HG03439 (cell line): ENCODE measurements around the gene FUNDC1.
"Not testable (repeated sequence)": the region's sequence is repeated elsewhere in the genome, so short reads cannot be mapped to it uniquely, and the experiment has no call there.

Experiments used
- ATAC-seq: cut with Tn5 transposase; IDR thresholded peaks from one replicate; pipeline ENCODE4 v1.9.1; 2021; ENCODE audit warnings: mild to moderate bottlenecking, moderate library complexity; ENCODE audit not compliant: unreplicated experiment

Gene FUNDC1

GRCh38 chrX:44542567-44543325 is at the start of gene FUNDC1:
Gene FUNDC1, minus strand, starts transcription at chrX:44542859. Its CDS starts 27 bp downstream, at chrX:44542832.
- ATAC-seq: peak; percentile 99

GRCh38 chrX:44585866-44586265 is 43.2 kb upstream of the FUNDC1 start:
- ATAC-seq: no peak

GRCh38 chrX:44580466-44580865 is 37.8 kb upstream of the FUNDC1 start:
- no peak for ATAC-seq

- ATAC-seq: no peak
Measured at GRCh38 chrX:44572340-44572938, 29.8 kb upstream of the FUNDC1 start.

- no peak for ATAC-seq
Measured at GRCh38 chrX:44570522-44570921, 27.9 kb upstream of the FUNDC1 start.

GRCh38 chrX:44569122-44569521 is 26.5 kb upstream of the FUNDC1 start:
- no peak for ATAC-seq

- ATAC-seq: no peak
Measured at GRCh38 chrX:44568196-44568595, 25.5 kb upstream of the FUNDC1 start.

- ATAC-seq: not testable (repeated sequence)
Measured at GRCh38 chrX:44561896-44562295, 19.2 kb upstream of the FUNDC1 start.

GRCh38 chrX:44550563-44550962 is 7.9 kb upstream of the FUNDC1 start:
- no peak for ATAC-seq

- ATAC-seq: not testable (repeated sequence)
Measured at GRCh38 chrX:44545454-44545853, 2.8 kb upstream of the FUNDC1 start.

GRCh38 chrX:44544036-44544435 is 1.4 kb upstream of the FUNDC1 start:
- ATAC-seq: no peak

- ATAC-seq: no peak
Measured at GRCh38 chrX:44536198-44536597, 6.5 kb downstream of the FUNDC1 start.

- no peak for ATAC-seq
Measured at GRCh38 chrX:44529310-44529709, 13.3 kb downstream of the FUNDC1 start.

- no peak for ATAC-seq
Measured at GRCh38 chrX:44514272-44514671, 28.4 kb downstream of the FUNDC1 start.

- no peak for ATAC-seq
Measured at GRCh38 chrX:44507292-44507691, 35.4 kb downstream of the FUNDC1 start.

- ATAC-seq: no peak
Measured at GRCh38 chrX:44506678-44507077, 36.0 kb downstream of the FUNDC1 start.

GRCh38 chrX:44503560-44503959 is 39.1 kb downstream of the FUNDC1 start:
- no peak for ATAC-seq

- ATAC-seq: no peak
Measured at GRCh38 chrX:44495091-44495490, 47.6 kb downstream of the FUNDC1 start.

- ATAC-seq: no peak
Measured at GRCh38 chrX:44494357-44494756, 48.3 kb downstream of the FUNDC1 start.

GRCh38 chrX:44489515-44489914 is 53.1 kb downstream of the FUNDC1 start:
- ATAC-seq: no peak

- no peak for ATAC-seq
Measured at GRCh38 chrX:44484607-44485146, 58.0 kb downstream of the FUNDC1 start.

GRCh38 chrX:44483965-44484606 is 58.6 kb downstream of the FUNDC1 start:
- ATAC-seq: no peak
